Measurements from ENCODE around the gene GPC4.

Gene GPC4

DNA sequence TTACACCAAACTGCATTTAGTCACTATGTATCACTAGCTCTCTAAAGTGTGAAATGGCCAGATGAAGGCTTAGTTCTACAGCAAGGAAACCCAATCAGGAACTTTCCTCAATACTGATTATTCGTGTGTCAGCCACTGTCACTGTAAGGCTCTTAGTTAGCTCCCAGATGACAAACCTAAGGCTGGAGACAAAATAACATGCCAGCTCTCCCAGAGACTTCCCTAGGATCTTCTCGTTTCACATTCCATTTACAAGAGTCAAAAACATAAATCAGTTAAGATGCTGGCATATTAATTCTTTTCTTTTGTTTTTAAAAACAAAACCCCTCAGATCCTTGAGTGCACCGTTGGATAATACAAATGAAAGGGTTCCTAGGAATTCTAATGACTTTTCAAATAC lies 109.0 kb downstream of the GPC4 start:
- H3K27ac ChIP-seq = no peak overlapping the region
- TF ChIP-seq ZFX (IDR thresholded peaks at IDR 0.05) (no peak), CTCF (conservative IDR thresholded peaks at IDR 0.05) (no peak)

- H3K27ac ChIP-seq = no peak overlapping the region
- TF ChIP-seq ZFX (IDR thresholded peaks at IDR 0.05) (no peak), CTCF (conservative IDR thresholded peaks at IDR 0.05) (no peak)
Observed at GRCh38 chrX:133305348-133305747, 109.9 kb downstream of the GPC4 start.

DNA sequence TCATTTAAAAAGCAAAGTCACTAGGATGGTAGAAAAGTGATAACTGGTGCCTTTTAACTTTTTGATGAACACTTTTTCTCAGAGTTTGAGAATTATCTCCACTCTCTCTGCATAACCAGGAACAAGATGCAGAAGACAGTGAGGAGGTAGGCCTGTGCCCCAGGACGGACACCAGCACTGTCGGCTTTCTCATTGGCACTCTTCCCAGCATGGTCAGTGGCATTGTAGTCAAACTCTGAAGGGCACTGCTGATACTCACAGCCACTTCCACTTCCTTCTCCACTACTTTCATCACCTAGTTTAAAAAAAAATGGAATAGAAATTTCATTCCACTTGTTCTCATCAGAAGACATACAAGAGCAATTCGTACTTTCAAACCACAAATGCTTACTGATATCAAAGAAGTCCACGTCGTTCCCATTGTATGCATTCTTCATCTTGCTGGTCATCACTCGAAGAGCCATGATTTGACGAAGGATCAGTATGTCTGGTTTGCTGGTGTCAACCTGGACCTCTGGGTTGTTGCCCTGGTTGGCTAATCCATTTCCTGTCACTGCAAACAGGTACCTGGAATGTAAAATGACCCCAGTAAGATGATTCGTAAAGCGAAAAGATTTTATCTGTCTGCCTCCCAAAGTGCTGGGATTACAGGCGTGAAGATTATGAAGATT lies 112.4 kb downstream of the GPC4 start:
- TF ChIP-seq CTCF (conservative IDR thresholded peaks at IDR 0.05) = no peak
- TF ChIP-seq ZFX (IDR thresholded peaks at IDR 0.05) = no peak
- H3K27ac ChIP-seq = no peak overlapping the region

DNA sequence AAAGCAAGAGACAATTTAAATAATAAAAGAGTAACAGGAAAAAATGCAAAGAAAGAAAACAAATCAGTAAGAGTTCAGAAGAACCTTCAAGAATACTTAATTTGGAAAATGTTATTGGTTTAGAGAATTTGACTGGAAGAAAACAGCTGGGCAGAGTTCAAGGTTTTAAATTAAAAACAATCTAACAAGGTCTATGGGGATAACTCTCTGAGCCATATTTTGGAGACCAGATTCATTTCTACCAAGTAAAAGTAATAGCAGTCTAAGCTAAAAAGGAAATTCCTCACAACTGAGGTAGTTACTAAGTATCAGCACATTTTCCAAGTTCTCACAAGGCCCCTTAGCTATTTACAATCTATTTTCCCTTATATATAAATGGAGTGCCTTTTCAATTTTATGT lies 114.7 kb downstream of the GPC4 start:
- no peak for TF ChIP-seq ZFX (IDR thresholded peaks at IDR 0.05)
- no peak for TF ChIP-seq CTCF (conservative IDR thresholded peaks at IDR 0.05)
- no peak overlapping the region for H3K27ac ChIP-seq

DNA sequence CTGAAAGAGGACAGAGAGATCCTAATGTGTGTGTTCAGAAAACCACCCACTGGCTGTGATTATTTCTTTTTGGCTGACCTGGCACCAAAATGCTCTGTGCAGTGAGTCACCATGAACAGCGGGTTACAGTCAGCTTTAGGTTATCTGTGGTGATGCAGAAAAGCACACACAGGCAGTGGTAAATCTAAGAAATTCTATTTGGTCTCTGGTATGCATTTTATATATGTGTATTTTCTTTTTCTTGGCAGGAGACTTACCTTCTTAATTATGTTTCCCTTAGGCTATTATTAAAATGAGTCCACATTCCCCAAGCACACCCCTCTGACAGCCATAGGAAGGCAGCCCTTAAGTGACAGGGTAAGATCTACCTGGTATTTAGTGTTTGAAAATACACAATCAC lies 118.0 kb downstream of the GPC4 start:
- H3K27ac ChIP-seq = no peak overlapping the region
- TF ChIP-seq CTCF (conservative IDR thresholded peaks at IDR 0.05) (no peak), ZFX (IDR thresholded peaks at IDR 0.05) (no peak)

- no peak overlapping the region for H3K27ac ChIP-seq
- TF ChIP-seq CTCF (conservative IDR thresholded peaks at IDR 0.05) = no peak
- no peak for TF ChIP-seq ZFX (IDR thresholded peaks at IDR 0.05)
Observed at GRCh38 chrX:133294126-133294525, 121.2 kb downstream of the GPC4 start.

GRCh38 chrX:133290076-133290475 lies 125.2 kb downstream of the GPC4 start:
- no peak overlapping the region for H3K27ac ChIP-seq
- TF ChIP-seq ZFX (IDR thresholded peaks at IDR 0.05) (no peak), CTCF (conservative IDR thresholded peaks at IDR 0.05) (no peak)
